HCT116 (cell line): ENCODE results near the gene WDR20. TPM values are rescaled to one million over a fixed set of nuclear protein-coding genes. Genes with fewer than 3 reads are reported as not detected.

Experiments used
- ATAC-seq: fragments of 200-7000 bp; cut with Tn5 transposase; 2 replicates; pipeline ENCODE4 v1.9.1; 2020; ENCODE audit warnings: mild to moderate bottlenecking, moderate library complexity
- BruUV-seq: library from RNA; stranded (reverse); fragments of 400-500 nt; replicated peaks from 2 replicates; lab custom pipeline; 2021; lab: Mats Ljungman, UMichigan
- CTCF ChIA-PET: fragments of 300-600 bp; sonication (Branson Sonifier 250); formaldehyde crosslinking; loops from one replicate; lab custom pipeline; 2021; ENCODE audit warnings: antibody characterized with exemption; lab: Charles Lee
- POLR2A ChIA-PET: fragments of 300-600, 350-600 bp; sonication (Branson Sonifier 250); formaldehyde crosslinking; loops from one replicate; lab custom pipeline; 2021; ENCODE audit warnings: antibody characterized with exemption; lab: Charles Lee
- RAD21 ChIA-PET, 2 experiments: fragments of 300-600 bp; sonication (Branson Sonifier 250); formaldehyde crosslinking; loops; one replicate each; lab custom pipeline; 2023; ENCODE audit warnings: low total read pairs in 2 of 2; ENCODE audit not compliant: uncharacterized antibody in 2 of 2, unreplicated experiment in 2 of 2, low non-redundant PET in 1 of 2; lab: Charles Lee
- DNase-seq: peaks from one replicate; pipeline ENCODE4 v3.0.0-alpha.2; 2010; ENCODE audit warnings: low read depth, low spot score
- H2AFZ ChIP-seq: fragments of 200-600 bp; shearing (Covaris generic), sonication (generic); 2 replicates; pipeline ENCODE4 v1.6.1; 2017; ENCODE audit warnings: low read depth, mixed run types, mixed read lengths, antibody characterized with exemption, low read length; ENCODE audit not compliant: poor library complexity, severe bottlenecking
- H3K27ac ChIP-seq: 2 replicates; pipeline ENCODE4 v1.5.1; 2012; ENCODE audit warnings: low read depth, low read length
- H3K27me3 ChIP-seq: fragments of 200-600 bp; sonication (generic); 2 replicates; pipeline ENCODE4 v1.6.1; 2016; ENCODE audit warnings: mixed run types, low read length, mixed read lengths; ENCODE audit not compliant: insufficient read depth
- H3K36me3 ChIP-seq, 2 experiments: fragments of 200-500 bp in 1 of 2; fragments of 200-600 bp in 1 of 2; sonication (Bioruptor generic) in 1 of 2; sonication (generic) in 1 of 2; 2 replicates each; pipeline versions ENCODE4 v1.5.1 to v1.6.1; 2014 to 2016; ENCODE audit warnings: low read length in 2 of 2, inconsistent platforms in 1 of 2, mixed read lengths in 1 of 2, mixed run types in 1 of 2; ENCODE audit not compliant: insufficient read depth in 2 of 2, control insufficient read depth in 1 of 2
- H3K4me1 ChIP-seq, 2 experiments: fragments of 200-600 bp in 1 of 2; sonication (generic) in 1 of 2; 2 replicates each; pipeline versions ENCODE4 v1.5.1 to v1.6.1; 2012 to 2017; ENCODE audit warnings: low read length in 2 of 2, inconsistent platforms in 1 of 2, mild to moderate bottlenecking in 1 of 2, mixed read lengths in 1 of 2, mixed run types in 1 of 2, moderate library complexity in 1 of 2; ENCODE audit not compliant: insufficient read depth in 2 of 2, control insufficient read depth in 1 of 2
- H3K4me2 ChIP-seq: fragments of 200-600 bp; sonication (generic); 2 replicates; pipeline ENCODE4 v1.6.1; 2017; ENCODE audit warnings: mixed run types, low read length, mixed read lengths
- H3K4me3 ChIP-seq, 2 experiments: fragments of 200-600 bp in 1 of 2; sonication (generic) in 1 of 2; replicated peaks in 1 of 2; 2 replicates each; pipeline ENCODE4 v1.5.1; 2011 to 2016; ENCODE audit warnings: low read length in 2 of 2, control low read depth in 1 of 2, low read depth in 1 of 2, mild to moderate bottlenecking in 1 of 2, mixed read lengths in 1 of 2, mixed run types in 1 of 2
- H3K79me2 ChIP-seq: fragments of 200-600 bp; sonication (generic); 2 replicates; pipeline ENCODE4 v1.6.1; 2017; ENCODE audit warnings: mild to moderate bottlenecking, mixed run types, low read length, moderate library complexity, mixed read lengths; ENCODE audit not compliant: insufficient read depth
- H3K9ac ChIP-seq: fragments of 200-600 bp; sonication (generic); 2 replicates; pipeline ENCODE4 v1.6.1; 2016; ENCODE audit warnings: low read length, mixed read lengths
- H3K9me2 ChIP-seq: fragments of 200-600 bp; sonication (generic), shearing (Covaris generic); 2 replicates; pipeline ENCODE4 v1.6.1; 2017; ENCODE audit warnings: mixed run types, mild to moderate bottlenecking, moderate library complexity; ENCODE audit not compliant: insufficient read depth
- H3K9me3 ChIP-seq, 2 experiments: fragments of 200-500 bp in 1 of 2; fragments of 200-600 bp in 1 of 2; sonication (Bioruptor generic) in 1 of 2; sonication (generic) in 1 of 2; 2 replicates each; pipeline ENCODE4 v1.6.1; 2014 to 2017; ENCODE audit warnings: low read length in 2 of 2, mixed read lengths in 2 of 2, inconsistent platforms in 1 of 2, low read depth in 1 of 2, mild to moderate bottlenecking in 1 of 2, mixed run types in 1 of 2, moderate library complexity in 1 of 2; ENCODE audit not compliant: control insufficient read depth in 1 of 2, insufficient read depth in 1 of 2
- H4K20me1 ChIP-seq: fragments of 200-600 bp; sonication (generic), shearing (Covaris generic); 2 replicates; pipeline ENCODE4 v1.6.1; 2017; ENCODE audit warnings: mixed run types, mild to moderate bottlenecking, moderate library complexity; ENCODE audit not compliant: insufficient read depth
- ATF3 ChIP-seq: IDR thresholded peaks from 2 replicates; pipeline ENCODE4 v1.6.1; 2012
- FOSL1 ChIP-seq: IDR thresholded peaks from 2 replicates; pipeline ENCODE4 v1.6.1; 2012; ENCODE audit warnings: low read depth
- JUND ChIP-seq: IDR thresholded peaks from 2 replicates; pipeline ENCODE4 v1.6.1; 2012
- MAX ChIP-seq: IDR thresholded peaks from 2 replicates; pipeline ENCODE4 v1.6.1; 2012
- POLR2A ChIP-seq: IDR thresholded peaks from 2 replicates; pipeline ENCODE4 v1.7.0; 2011; ENCODE audit warnings: borderline replicate concordance; ENCODE audit not compliant: insufficient read depth, insufficient read length; ENCODE audit errors: extremely low read depth
- POLR2AphosphoS5 ChIP-seq: IDR thresholded peaks from 2 replicates; pipeline ENCODE4 v1.6.1; 2011; ENCODE audit warnings: mild to moderate bottlenecking, low read depth, low read length, moderate library complexity
- RAD21 ChIP-seq: IDR thresholded peaks from 2 replicates; pipeline ENCODE4 v1.6.1; 2012; ENCODE audit warnings: low read depth, mild to moderate bottlenecking
- SP1 ChIP-seq: IDR thresholded peaks from 2 replicates; pipeline ENCODE4 v1.6.1; 2012; ENCODE audit warnings: low read depth
- SRF ChIP-seq: IDR thresholded peaks from 2 replicates; pipeline ENCODE4 v1.6.1; 2012; ENCODE audit warnings: low read depth
- ZBTB33 ChIP-seq: IDR thresholded peaks from 2 replicates; pipeline ENCODE4 v1.6.1; 2011; ENCODE audit warnings: mild to moderate bottlenecking, low read length, moderate library complexity; ENCODE audit not compliant: insufficient replicate concordance; ENCODE audit errors: extremely low read depth
- intact Hi-C: fragments of 100-400 bp; cut with micrococcal nuclease; formaldehyde crosslinking; loops from 2 replicates; pipeline ENCODE4 v1.10.0; 2022
- total RNA-seq: library from RNA; stranded (reverse); gene quantifications from one replicate; pipeline ENCODE4 v1.2.1, GENCODE V29; 2021; ENCODE audit not compliant: unreplicated experiment
- TF ChIP-seq, protein P1 (sequence below), 3 experiments: fragments of 200-600 bp in 1 of 3; sonication (generic) in 1 of 3; IDR thresholded peaks in 2 of 3; conservative IDR thresholded peaks in 1 of 3; 2 replicates each; pipeline ENCODE4 v1.5.1; 2012 to 2017; ENCODE audit warnings: low read depth in 2 of 3, low read length in 2 of 3, antibody characterized with exemption in 1 of 3, borderline replicate concordance in 1 of 3, control low read depth in 1 of 3, mild to moderate bottlenecking in 1 of 3, mixed read lengths in 1 of 3, mixed run types in 1 of 3, moderate library complexity in 1 of 3; ENCODE audit not compliant: insufficient read depth in 1 of 3

Gene WDR20
- total RNA-seq, 1 experiment from 2014 or later, result 21.1 TPM

DNA sequence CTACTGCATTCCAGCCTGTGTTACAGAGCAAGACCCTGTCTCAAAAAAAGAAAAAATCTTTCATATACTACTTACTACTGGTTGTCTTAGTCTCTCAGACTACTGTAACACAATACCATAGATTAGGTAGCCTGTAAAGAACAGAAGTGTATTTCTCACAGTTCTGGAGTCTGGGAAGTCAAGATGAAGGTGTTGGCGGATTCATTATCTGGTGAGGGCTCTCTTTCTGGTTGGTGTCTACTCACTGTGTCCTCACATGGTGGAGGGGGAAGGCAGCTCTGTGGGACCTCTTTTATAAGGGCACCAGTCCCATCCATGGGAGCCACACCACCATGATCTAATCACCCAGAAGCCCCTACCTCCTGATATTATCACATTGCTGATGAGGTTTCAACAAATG, 14.4 kb downstream of the WDR20 start:
- Histone ChIP-seq H3K4me3 (no peak overlapping the region), H3K4me2 (no peak overlapping the region), H3K9me3 (no peaks in the 10 kb centered on the region), H4K20me1 (no peaks in the 10 kb centered on the region; the same call in 1 of the 2 replicates), H3K9me2 (no peaks in the 10 kb centered on the region), H3K27ac (no peak overlapping the region), H3K27me3 (no peaks in the 10 kb centered on the region), H3K79me2 (peaks cover 80% of the 10 kb centered on the region), H2AFZ (no peak overlapping the region), H3K9ac (no peak overlapping the region), H3K36me3 (peaks cover 0 to 12% of the 10 kb centered on the region in 2 experiments; a peak in 3 of 4 replicates), H3K4me1 (no peaks in the 10 kb centered on the region)
- BruUV-seq, result no TSS peak
- ATAC-seq, result no peak
- CTCF ChIA-PET, result no interaction called here
- RAD21 ChIA-PET, result no interaction called here
- DNase-seq, result no peak
- POLR2A ChIA-PET, result no interaction called here
- TF ChIP-seq ATF3 (no peak), POLR2AphosphoS5 (no peak), RAD21 (no peak)
- TF ChIP-seq, protein P1, sequence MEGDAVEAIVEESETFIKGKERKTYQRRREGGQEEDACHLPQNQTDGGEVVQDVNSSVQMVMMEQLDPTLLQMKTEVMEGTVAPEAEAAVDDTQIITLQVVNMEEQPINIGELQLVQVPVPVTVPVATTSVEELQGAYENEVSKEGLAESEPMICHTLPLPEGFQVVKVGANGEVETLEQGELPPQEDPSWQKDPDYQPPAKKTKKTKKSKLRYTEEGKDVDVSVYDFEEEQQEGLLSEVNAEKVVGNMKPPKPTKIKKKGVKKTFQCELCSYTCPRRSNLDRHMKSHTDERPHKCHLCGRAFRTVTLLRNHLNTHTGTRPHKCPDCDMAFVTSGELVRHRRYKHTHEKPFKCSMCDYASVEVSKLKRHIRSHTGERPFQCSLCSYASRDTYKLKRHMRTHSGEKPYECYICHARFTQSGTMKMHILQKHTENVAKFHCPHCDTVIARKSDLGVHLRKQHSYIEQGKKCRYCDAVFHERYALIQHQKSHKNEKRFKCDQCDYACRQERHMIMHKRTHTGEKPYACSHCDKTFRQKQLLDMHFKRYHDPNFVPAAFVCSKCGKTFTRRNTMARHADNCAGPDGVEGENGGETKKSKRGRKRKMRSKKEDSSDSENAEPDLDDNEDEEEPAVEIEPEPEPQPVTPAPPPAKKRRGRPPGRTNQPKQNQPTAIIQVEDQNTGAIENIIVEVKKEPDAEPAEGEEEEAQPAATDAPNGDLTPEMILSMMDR (IDR thresholded peaks at IDR 0.05 in 2 of 3, conservative IDR thresholded peaks at IDR 0.05 in 1 of 3; ENCODE audit: borderline replicate concordance in 1 of 3, insufficient read depth in 1 of 3, low read depth in 2 of 3, low read length in 2 of 3), result no peak
- intact Hi-C loops, result no loop called here

GRCh38 chr14:102154821-102155549, 15.3 kb downstream of the WDR20 start:
- H3K4me3 ChIP-seq, result no peak overlapping the region
- no peaks in the 10 kb centered on the region for H3K9me3 ChIP-seq
- no peak overlapping the region for H3K4me2 ChIP-seq
- H3K27ac ChIP-seq, result no peak overlapping the region
- ATAC-seq (no peak), DNase-seq (no peak)
- no peaks in the 10 kb centered on the region for H3K4me1 ChIP-seq
- TF ChIP-seq JUND (no peak), ZBTB33 (no peak), POLR2A (no peak), SP1 (no peak), SRF (no peak), MAX (no peak), FOSL1 (no peak)
- TF ChIP-seq, protein P1 (IDR thresholded peaks at IDR 0.05 in 2 of 3, conservative IDR thresholded peaks at IDR 0.05 in 1 of 3; ENCODE audit: borderline replicate concordance in 1 of 3, insufficient read depth in 1 of 3, low read depth in 2 of 3, low read length in 2 of 3), result no peak
- RAD21 ChIA-PET, result no interaction called here
- intact Hi-C loops, result no loop called here
- H2AFZ ChIP-seq, result no peak overlapping the region
- no peak overlapping the region for H3K9ac ChIP-seq
- CTCF ChIA-PET, result no interaction called here
- H3K9me2 ChIP-seq, result no peaks in the 10 kb centered on the region
- no peaks in the 10 kb centered on the region; the same call in 1 of the 2 replicates for H4K20me1 ChIP-seq
- no peaks in the 10 kb centered on the region for H3K27me3 ChIP-seq
- peaks cover 0 to 12% of the 10 kb centered on the region in 2 experiments; a peak in 3 of 4 replicates for H3K36me3 ChIP-seq
- no TSS peak for BruUV-seq
- H3K79me2 ChIP-seq, result peaks cover 74% of the 10 kb centered on the region
- POLR2A ChIA-PET, result no interaction called here
